Activated T-cell treated with anti-CD3 and anti-CD28 coated beads, Interleukin-2, amount 50 U/mL, for 24 hours (primary cell): ENCODE data around the gene SSTR3.
"Not testable (repeated sequence)": the region's sequence is repeated elsewhere in the genome, so short reads cannot be mapped to it uniquely, and the experiment has no call there.

Experiments used
- DNase-seq: peaks from one replicate; pipeline ENCODE4 v3.0.0-alpha.2; 2020
- H3K27ac Mint-ChIP-seq: 2 replicates; pipeline ENCODE4 v1.8.0; 2020; ENCODE audit warnings: mild to moderate bottlenecking, mixed read lengths
- H3K27me3 Mint-ChIP-seq: 2 replicates; pipeline ENCODE4 v1.8.0; 2020; ENCODE audit warnings: mixed read lengths
- H3K36me3 Mint-ChIP-seq: 2 replicates; pipeline ENCODE4 v1.8.0; 2020; ENCODE audit warnings: low read depth, mixed read lengths
- H3K4me1 Mint-ChIP-seq: 2 replicates; pipeline ENCODE4 v1.8.0; 2020; ENCODE audit warnings: low read depth, mixed read lengths
- H3K4me3 Mint-ChIP-seq: 2 replicates; pipeline ENCODE4 v1.8.0; 2020; ENCODE audit warnings: mild to moderate bottlenecking, moderate library complexity, mixed read lengths
- H3K9me3 Mint-ChIP-seq: 2 replicates; pipeline ENCODE4 v1.8.0; 2020; ENCODE audit warnings: mixed read lengths

SSTR3 gene

GRCh38 chr22:37172266-37173245 lies 39.7 kb downstream of the SSTR3 start:
- H3K4me3 Mint-ChIP-seq: no peak overlapping the region
- no peak overlapping the region for H3K27ac Mint-ChIP-seq
- no peaks in the 10 kb centered on the region for H3K36me3 Mint-ChIP-seq
- H3K27me3 Mint-ChIP-seq: no peaks in the 10 kb centered on the region
- peak; percentile 20 for DNase-seq
- H3K9me3 Mint-ChIP-seq: no peaks in the 10 kb centered on the region
- H3K4me1 Mint-ChIP-seq: peaks cover 53% of the 10 kb centered on the region

- Mint-ChIP-seq H3K9me3 (no peaks in the 10 kb centered on the region), H3K27me3 (no peaks in the 10 kb centered on the region), H3K27ac (no peak overlapping the region), H3K4me3 (no peak overlapping the region), H3K4me1 (peaks cover 56% of the 10 kb centered on the region), H3K36me3 (no peaks in the 10 kb centered on the region)
- DNase-seq: no peak
These were observed 40.6 kb downstream of the SSTR3 start for GRCh38 chr22:37171662-37172061.

DNA sequence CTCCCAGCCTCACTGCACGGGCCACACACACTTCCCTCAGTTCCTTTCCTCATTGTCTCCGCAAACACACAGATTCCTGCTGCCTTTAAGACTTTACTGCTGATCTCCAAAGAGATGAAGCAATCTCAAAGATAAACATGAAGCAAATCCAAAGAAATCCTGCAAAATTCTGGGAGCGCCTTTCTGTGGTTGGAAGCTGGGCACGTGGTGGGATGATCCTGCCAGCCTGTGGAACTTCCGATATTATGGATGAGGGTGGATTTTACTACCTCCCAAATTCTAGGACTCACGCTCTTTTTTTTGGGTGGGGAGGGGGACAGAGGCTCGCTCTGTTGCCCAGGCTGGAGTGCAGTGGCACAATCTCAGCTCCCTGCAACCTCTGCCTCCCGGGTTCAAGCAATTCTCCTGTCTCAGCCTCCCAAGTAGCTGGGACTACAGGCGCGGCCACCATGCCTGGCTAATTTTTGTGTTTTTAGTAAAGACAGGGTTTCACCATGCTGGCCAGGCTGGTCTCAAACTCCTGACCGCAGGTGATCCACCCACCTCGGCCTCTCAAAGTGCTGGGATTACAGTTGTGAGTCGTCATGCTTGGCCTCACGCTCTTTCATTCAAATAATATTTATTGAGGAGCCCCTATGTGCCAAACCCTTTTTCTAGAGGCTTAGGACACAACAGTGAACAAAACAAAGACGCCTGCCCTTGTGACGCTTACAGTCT lies 41.4 kb downstream of the SSTR3 start:
- not testable (repeated sequence) for H3K27me3 Mint-ChIP-seq, H3K4me3 Mint-ChIP-seq, H3K9me3 Mint-ChIP-seq, H3K36me3 Mint-ChIP-seq
- Mint-ChIP-seq H3K27ac (peak overlapping the region; percentile 27), H3K4me1 (peaks cover 56% of the 10 kb centered on the region)
- peak; percentile 16 for DNase-seq

GRCh38 chr22:37169947-37170688 lies 42.2 kb downstream of the SSTR3 start:
- H3K4me1 Mint-ChIP-seq: peaks cover 62% of the 10 kb centered on the region
- DNase-seq: peak; percentile 31
- H3K36me3 Mint-ChIP-seq: no peaks in the 10 kb centered on the region
- no peak overlapping the region for H3K4me3 Mint-ChIP-seq
- no peaks in the 10 kb centered on the region for H3K27me3 Mint-ChIP-seq
- peak overlapping the region; percentile 24 for H3K27ac Mint-ChIP-seq
- no peaks in the 10 kb centered on the region for H3K9me3 Mint-ChIP-seq

DNA sequence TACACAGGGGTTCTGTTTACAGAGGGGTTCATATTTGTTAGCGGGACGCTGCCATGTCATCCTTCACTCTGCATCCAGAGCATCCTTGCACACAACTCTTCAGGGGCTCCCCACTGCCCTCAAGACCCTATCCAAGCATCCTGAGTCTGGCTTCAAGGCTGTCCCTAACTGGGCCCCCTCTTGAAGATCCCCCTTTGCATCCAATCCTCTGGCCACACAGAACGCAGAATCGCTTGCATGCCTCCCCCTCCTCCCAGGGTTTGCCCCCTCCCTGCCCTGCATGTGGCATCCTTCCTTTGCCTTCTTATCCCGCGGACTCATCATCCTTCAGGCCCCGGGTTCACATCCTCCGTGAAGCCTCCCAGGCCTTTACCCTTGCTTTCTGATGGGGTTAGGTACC lies 42.9 kb downstream of the SSTR3 start:
- Mint-ChIP-seq H3K4me3 (no peak overlapping the region), H3K27me3 (no peaks in the 10 kb centered on the region), H3K4me1 (peaks cover 69% of the 10 kb centered on the region), H3K36me3 (no peaks in the 10 kb centered on the region), H3K27ac (peak overlapping the region; percentile 15), H3K9me3 (no peaks in the 10 kb centered on the region)
- peak; percentile 30 for DNase-seq

DNA sequence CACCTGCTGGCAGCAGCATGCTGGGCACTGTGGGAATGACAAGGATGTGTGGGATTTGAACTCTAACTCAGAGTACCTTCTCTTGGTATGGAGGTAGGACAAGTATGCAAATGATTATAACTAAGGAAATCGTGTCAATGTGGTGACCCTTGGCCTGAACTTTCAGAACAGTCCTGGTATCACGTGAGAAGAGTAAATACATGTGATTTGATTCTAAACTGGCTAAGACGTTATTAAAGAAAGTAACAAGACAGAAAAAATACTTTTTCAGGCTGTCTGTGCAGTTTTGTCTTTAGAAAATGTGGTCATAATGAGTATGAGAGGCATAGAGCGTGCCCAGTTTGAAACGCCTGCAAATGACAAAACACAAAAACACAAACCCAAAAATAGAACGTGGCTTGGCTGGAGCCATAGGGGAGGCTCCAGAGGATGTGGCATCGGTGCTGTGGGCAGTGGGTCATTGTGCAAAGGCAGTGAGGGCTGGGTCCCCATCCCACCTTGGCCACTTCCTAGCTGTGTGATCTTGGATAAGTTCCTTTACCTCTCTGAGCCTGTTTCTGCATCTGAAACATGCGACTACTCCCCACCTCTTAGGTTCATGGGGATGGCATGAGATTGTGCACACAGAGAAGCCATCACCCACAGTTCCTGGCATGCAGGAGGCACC lies 44.2 kb downstream of the SSTR3 start:
- H3K4me3 Mint-ChIP-seq: peak overlapping the region; percentile 75
- peak; percentile 30 for DNase-seq
- peaks cover 81% of the 10 kb centered on the region for H3K4me1 Mint-ChIP-seq
- no peaks in the 10 kb centered on the region for H3K36me3 Mint-ChIP-seq
- H3K9me3 Mint-ChIP-seq: no peaks in the 10 kb centered on the region
- peak overlapping the region; percentile 87 for H3K27ac Mint-ChIP-seq
- no peaks in the 10 kb centered on the region for H3K27me3 Mint-ChIP-seq

DNA sequence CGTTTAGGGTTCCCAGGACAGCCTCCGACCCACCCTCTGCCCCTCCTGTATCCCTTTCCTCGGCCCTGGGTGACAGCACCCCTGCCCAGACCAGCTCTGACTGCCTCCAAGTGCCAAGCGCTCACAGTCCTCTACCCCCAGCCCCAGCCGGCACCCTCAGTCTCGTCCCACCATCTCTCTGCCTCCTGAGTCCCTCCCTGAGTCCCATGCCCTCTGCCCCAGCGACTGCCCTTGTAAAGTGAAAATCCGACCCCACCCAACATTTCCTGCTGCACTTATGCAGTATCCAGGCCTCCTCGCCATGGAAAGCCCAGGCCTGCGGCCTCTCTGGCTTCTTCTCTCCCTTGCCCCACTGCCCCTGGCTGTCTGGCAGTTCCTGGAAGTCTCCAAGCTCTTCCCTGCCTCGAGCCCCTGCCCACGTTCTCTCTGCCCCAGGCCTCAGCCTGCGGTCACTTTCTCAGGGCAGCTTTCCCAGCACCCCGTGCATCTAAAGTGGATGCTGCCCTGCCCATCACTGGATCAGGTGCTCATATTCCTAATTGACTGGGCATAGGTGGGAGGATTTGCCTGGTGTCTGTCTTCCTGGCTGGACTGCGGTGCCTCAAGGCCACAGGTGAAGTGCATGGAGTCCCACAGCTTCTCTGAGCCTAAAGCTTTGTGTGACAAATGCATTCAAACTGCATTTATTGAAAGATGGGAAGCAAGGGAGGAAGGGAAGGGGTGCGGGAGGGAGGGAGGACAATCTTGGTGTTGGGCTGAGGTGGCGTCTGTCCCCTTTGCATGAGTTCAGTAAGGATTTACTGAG lies 44.9 kb downstream of the SSTR3 start:
- H3K36me3 Mint-ChIP-seq: no peaks in the 10 kb centered on the region
- H3K27me3 Mint-ChIP-seq: no peaks in the 10 kb centered on the region
- H3K4me1 Mint-ChIP-seq: peaks cover 87% of the 10 kb centered on the region
- H3K4me3 Mint-ChIP-seq: peak overlapping the region; percentile 75
- no peaks in the 10 kb centered on the region for H3K9me3 Mint-ChIP-seq
- no peak for DNase-seq
- H3K27ac Mint-ChIP-seq: peak overlapping the region; percentile 87

DNA sequence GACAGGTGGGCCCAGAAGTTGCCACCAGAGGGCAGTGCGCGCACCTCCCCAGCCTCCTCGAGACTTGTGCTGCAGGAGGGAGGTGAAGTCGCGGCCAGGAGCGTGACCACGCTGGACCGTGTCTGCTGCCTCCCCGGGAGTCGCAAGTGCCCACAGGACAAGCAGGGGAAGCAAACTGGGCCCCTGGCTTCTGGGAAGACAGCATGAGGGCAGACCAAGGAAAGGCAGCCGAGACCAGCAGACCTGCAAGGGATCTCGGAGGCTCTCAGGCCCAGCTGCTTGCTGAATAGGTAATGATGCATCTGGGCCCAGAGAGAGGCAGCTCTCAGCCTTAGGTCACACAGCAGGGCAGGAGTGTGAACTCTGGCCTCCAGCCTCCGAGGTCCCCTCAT lies 45.6 kb downstream of the SSTR3 start:
- DNase-seq: peak; percentile 93
- peak overlapping the region; percentile 87 for H3K27ac Mint-ChIP-seq
- no peaks in the 10 kb centered on the region for H3K27me3 Mint-ChIP-seq
- H3K36me3 Mint-ChIP-seq: no peaks in the 10 kb centered on the region
- H3K4me3 Mint-ChIP-seq: peak overlapping the region; percentile 75
- H3K9me3 Mint-ChIP-seq: no peaks in the 10 kb centered on the region
- H3K4me1 Mint-ChIP-seq: peaks cover 94% of the 10 kb centered on the region

DNA sequence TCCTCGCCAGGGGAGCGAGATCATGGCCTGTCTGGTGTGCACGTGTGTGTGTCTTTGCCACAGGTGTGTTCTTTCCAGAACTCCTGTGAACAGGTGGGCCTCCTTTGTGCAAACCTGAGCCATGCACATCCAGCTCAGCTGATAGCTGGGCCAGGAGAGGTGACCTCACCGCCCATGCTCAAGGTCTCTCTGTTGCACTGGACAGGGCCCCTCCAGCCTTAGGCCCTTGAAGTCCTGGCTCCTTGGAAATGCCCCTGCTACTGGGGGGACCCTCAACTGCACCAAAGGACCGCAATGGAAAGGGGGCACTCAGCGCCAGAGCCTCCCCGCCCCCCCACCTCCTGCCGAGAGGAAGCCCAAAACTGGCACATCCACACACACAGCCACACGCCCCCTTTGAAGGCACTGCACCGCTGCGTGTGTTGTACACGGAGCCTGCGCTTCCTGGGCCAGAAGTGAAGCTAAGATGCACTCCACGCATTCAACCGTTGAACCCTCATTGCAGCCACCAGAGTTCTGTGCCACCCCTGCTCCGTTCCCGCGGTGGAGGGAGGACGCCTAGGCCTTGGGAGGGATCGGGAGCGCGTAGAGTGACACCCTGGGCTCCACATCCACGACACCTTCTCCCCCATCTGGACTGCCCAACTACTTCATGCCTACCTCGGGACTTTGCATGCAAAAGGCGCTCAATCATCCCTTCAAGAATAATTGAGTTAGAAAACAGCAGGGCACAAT lies 46.2 kb downstream of the SSTR3 start:
- H3K36me3 Mint-ChIP-seq: peaks cover 4% of the 10 kb centered on the region
- peak overlapping the region; percentile 75 for H3K4me3 Mint-ChIP-seq
- no peaks in the 10 kb centered on the region for H3K27me3 Mint-ChIP-seq
- H3K4me1 Mint-ChIP-seq: peaks cover 97% of the 10 kb centered on the region
- peaks cover 3% of the 10 kb centered on the region for H3K9me3 Mint-ChIP-seq
- peak overlapping the region; percentile 87 for H3K27ac Mint-ChIP-seq
- no peak for DNase-seq

DNA sequence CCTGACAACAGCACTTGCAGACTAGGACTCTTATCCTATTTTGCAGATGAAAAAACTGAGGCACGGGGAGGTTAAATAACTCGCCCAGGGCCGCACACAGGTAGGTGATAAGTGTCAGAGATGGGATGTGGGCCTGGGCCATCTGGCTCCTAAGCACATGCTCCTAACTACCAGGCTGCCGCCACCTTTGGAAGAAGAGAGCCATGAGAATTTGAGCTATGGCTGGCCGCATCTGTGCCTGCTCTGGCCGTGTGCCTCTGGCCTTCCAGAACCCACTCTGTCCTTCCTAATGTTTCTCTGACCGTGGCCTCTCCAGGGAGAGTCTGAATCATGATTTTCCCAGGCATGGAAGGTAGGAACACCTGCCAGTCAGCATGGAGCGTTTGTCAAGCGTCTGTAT lies 47.2 kb downstream of the SSTR3 start:
- peak overlapping the region; percentile 2 for H3K4me3 Mint-ChIP-seq
- no peak for DNase-seq
- peaks cover 97% of the 10 kb centered on the region for H3K4me1 Mint-ChIP-seq
- peaks cover 4% of the 10 kb centered on the region for H3K9me3 Mint-ChIP-seq
- H3K27me3 Mint-ChIP-seq: no peaks in the 10 kb centered on the region
- peaks cover 5% of the 10 kb centered on the region for H3K36me3 Mint-ChIP-seq
- peak overlapping the region; percentile 96 for H3K27ac Mint-ChIP-seq

GRCh38 chr22:37164505-37164887 lies 47.8 kb downstream of the SSTR3 start:
- Mint-ChIP-seq H3K36me3 (peaks cover 5% of the 10 kb centered on the region), H3K9me3 (peaks cover 4% of the 10 kb centered on the region), H3K4me1 (peaks cover 95% of the 10 kb centered on the region), H3K27ac (peak overlapping the region; percentile 96), H3K4me3 (peak overlapping the region; percentile 45), H3K27me3 (no peaks in the 10 kb centered on the region)
- no peak for DNase-seq

- Mint-ChIP-seq H3K9me3 (peaks cover 4% of the 10 kb centered on the region), H3K27me3 (no peaks in the 10 kb centered on the region), H3K27ac (peak overlapping the region; percentile 96), H3K4me3 (peak overlapping the region; percentile 69), H3K36me3 (peaks cover 5% of the 10 kb centered on the region), H3K4me1 (peaks cover 94% of the 10 kb centered on the region)
- peak; percentile 81 for DNase-seq
These were observed 48.4 kb downstream of the SSTR3 start for GRCh38 chr22:37163575-37164504.
